DMS153 (cell line): Measurements from ENCODE around the gene GCDH.
"Not testable (repeated sequence)": the region's sequence is repeated elsewhere in the genome, so short reads cannot be mapped to it uniquely, and the experiment has no call there.

Source experiments
- DNase-seq: peaks from one replicate; lab custom pipeline; 2025; lab: John Stamatoyannopoulos, UW

GCDH gene

GRCh38 chr19:12872941-12873890, 17.7 kb upstream of the GCDH start:
- no peak for DNase-seq

GRCh38 chr19:12873891-12874745, 16.8 kb upstream of the GCDH start:
- DNase-seq = no peak

DNA sequence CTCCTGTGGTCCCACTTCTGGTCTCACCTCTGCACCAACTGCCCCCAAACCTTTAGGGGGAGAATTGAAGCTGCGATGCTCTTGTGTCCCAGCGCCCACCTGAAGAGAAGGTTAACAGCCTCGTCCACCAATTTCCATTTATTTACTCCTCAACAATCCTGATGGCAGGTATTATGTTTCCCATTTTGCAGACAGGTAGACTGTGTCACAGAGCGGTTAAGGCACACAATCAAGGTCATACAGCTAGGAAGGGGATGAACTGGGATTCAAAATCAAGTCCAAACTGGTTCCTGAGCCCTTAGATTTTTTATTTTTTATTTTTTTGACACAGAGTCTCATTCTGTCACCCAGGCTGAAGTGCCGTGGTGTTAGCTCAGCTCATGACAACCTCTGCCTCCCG, 15.9 kb upstream of the GCDH start:
- no peak for DNase-seq

GRCh38 chr19:12880551-12881171, 10.3 kb upstream of the GCDH start:
- no peak for DNase-seq

DNA sequence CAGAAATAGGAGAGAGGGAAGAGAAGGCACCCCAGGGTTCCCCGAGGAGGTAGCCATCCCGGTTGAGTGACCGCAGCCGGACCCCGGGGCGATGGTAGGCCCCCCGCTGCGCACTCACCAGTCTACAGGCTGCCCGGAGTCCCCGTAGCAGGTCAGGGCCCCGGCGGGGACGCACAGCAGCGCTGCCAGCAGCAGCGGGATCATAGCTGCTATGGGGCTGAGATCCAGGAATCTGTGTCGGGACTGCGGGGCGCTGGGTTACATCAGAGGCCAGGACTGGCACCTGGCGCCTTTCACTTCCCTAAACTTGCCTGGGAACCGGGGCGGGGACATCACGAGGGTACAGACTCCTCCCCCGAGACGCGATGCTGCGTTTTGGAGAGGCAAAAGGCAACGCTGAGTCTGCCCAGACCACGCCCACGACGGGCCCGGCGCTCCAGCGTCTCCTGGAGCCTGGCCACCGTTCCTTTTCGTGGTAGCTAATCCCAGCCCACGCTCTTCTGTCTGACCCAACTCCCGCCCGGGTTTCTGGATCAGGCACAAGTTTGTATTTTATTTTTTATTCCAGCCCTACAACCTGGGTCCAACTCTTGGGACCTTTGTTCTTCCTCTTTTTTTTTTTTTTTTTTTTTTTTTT, 9.7 kb upstream of the GCDH start, which contains the start of gene DNASE2:
Gene DNASE2, minus strand, starts transcription at position 278 of the 637 bp plus-strand sequence. Its CDS starts 74 bp downstream, at position 204.
- DNase-seq = peak; percentile 94

DNA sequence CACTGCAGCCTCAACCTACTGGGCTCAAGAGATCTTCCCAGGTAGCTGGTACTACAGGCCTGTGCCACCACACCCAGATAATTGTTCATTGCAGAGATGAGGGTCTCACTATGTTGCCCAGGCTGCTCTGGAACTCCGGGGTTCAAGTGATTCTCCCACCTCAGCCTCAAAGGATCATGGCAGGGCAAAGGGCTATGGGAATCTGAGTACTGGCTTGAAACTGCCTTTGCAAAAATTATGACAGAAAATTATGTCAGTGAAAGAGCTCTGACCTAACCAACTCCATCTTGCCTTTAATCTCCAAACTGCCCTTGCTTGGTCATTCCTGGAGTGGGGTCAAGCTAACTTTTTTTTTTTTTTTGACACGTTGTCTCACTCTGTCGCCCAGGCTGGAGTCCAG, 8.4 kb upstream of the GCDH start:
- DNase-seq = no peak

GRCh38 chr19:12884202-12884601, 6.8 kb upstream of the GCDH start:
- no peak for DNase-seq

DNA sequence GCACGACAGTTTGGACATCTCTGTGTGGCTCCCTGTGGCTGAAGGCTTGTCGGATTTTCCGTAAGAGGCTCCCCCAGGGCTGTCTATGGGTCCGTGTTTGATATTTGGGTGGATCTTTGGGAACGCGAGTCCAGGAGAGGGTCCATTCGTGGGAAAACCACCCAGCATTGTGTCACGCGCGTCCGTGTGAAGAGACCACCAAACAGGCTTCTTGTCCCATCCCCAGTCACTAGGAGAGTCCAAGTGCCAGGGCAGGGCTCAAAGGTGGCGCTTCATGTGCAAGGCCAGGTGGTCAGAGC, 6.4 kb upstream of the GCDH start:
- no peak for DNase-seq

DNA sequence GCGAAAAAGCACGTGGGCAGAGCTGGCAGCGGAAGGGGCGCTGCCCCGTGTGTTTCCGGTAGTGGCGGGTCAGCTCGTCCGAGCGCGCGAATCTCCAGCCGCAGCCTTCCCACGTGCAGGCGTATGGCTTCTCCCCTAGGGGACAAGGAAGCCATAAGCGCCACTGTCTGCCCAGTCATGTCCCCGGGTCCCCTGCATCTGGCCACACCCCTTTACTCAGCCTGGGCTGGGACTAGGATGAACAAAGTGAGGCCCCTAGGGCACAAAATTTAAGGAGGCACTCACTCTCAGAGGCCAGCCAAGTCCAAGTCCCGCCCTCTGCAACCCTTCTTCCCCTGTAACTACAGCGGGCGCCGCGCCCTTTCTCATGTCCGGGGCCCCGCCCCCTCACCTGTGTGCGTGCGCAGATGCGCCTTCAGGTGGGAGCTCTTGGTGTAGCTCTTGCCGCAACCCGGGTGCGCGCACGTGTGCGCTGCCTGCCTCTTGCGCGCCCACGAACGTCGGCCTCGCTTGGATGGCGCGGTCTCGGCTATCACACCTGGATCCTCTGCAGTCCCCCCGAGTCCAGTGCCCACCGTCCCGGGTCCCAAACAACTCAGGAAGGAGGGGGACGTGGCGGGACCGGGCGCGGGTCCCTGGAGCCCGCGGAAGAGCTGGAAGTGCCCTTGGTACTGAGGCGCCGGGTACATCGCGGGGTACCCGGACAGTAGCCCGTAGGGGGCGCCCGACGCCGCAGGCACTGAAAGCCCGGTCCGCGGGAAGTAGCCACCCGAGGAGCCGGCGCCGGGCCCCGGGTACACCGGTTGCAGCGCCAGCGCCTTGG, 5.8 kb upstream of the GCDH start:
- DNase-seq = peak; percentile 97

DNA sequence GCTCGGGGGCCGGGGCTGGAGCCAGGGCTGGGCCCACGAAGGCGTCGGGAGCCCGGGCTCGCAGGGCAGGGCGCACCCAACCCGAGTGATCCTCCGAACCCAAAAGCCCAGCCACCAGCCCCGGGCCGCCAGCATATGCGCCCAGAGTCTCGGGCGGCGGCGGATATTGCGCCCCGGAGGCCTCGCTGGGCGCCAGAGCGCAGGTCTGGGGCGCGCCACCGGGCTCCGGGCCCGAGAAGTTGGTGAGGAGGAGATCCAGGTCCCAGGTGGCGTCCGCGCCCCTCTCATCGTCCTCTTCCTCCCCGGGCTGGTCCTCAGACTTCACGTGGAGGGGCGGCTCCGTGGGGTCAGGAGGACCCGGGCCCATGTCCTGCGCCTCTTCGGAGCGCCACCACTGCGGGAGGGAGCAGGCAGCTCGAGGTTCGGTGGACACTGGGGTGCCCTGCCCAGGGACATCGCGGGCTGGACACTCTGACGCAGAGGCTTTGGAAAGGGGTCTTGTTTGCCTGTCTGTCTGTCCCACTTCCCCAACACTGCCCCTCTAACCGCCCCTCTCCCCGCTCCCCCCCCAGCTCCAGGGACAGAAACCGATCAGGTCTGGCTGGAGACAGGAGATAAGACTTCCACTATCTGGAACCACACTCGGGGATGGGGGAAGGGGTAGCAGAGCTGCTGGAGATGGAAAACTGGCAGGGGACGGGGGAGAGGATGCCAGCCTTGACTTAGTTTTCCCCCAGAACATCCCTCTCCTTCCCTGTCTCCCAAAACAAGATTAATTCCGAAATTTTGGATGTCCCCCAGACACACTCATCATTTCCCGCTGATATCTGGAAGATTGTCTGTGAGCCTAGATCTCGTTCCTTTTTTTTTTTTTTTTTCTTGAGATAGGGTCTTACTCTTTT, 5.0 kb upstream of the GCDH start:
- DNase-seq = no peak

- no peak for DNase-seq
These were observed 4.3 kb upstream of the GCDH start for GRCh38 chr19:12886651-12886968.

DNA sequence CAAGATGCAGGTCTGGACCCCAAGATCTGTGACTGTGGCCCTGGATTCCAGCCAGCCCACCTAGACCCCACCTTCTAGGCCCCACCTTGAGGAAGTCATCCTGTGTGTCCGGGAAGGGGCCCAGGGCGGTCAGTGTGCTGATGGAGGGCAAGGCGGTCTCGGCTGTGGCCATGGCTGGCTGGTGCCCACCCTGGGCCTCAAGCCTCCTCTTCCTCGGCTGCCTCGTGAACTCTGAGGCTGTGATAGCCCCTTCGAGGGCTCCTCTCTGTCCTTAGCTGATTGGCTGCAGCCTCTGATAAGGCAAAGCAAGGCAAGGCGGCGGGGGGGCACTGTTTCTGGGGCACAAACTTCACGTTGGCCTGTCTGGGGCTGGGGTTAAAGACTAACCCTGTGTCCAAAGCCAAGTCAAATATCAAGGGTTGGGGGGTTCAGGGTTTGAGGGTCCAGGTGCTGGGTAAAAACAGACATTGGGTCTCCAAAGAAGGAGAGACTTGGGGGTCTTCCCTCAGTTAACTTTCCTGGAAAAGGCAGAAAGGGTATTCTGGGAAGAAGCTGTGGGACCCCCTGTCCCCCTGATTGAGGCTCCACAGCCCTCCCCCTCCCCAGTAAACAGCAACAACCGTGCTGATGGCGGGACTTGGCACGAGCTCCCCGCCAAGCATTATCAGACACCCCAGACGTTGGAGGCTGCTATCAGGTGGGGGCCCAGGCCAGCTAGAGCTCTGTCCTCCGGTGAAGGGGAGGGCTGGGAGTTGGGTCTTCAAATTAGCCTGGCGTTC, 3.8 kb upstream of the GCDH start, which contains the start of gene KLF1:
Gene KLF1, minus strand, starts transcription at position 233 of the 779 bp plus-strand sequence. Its CDS starts 61 bp downstream, at position 172.
- DNase-seq = no peak

DNA sequence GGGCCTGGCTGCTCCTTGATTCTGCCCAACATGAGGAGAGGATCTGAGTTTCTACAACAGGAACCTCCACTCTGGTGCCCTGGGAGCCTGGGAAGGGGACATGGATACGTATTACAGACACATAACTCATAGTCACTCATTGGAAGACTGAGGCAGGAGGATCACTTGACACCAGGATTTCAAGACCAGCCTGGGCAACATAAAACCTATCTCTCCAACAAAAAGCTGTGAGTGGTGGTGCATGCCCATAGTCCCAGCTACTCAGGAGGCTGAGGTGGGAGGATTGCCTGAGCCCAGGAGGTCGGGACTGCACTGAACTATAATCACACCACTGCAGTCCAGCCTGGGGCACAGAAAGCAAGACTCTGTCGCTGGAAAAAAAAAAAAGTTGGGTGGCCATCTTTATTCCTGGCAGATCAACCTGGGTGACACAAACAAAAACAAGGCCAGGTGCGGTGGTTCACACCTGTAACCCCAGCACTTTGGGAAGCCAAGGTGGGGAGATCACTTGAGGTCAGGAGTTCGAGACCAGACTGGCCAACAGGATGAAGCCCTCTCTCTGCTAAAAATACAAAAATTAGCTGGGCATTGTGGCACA, 2.9 kb upstream of the GCDH start:
- DNase-seq = no peak

DNA sequence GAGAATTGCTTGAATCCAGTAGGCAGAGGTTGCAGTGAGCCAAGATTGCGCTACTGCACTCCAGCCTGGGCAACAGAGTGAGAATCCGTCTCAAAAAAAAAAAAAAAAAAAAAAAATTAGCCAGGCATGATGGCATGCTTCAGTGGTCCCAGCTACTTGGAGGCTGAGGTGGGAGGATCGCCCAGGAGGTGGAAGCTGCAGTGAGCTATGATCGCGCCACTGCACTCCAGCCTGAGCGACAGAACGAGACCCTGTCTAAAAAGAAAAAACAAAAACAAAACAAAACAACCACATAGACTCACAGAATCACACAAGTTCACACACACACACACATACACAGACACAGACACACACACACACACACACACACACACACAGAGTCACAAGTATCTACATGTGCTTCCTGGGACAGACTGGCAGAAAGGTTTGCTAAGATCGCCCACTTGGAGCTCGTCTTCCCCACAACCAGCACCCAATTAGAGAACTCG, 617 bp upstream of the GCDH start:
- not testable (repeated sequence) for DNase-seq

DNA sequence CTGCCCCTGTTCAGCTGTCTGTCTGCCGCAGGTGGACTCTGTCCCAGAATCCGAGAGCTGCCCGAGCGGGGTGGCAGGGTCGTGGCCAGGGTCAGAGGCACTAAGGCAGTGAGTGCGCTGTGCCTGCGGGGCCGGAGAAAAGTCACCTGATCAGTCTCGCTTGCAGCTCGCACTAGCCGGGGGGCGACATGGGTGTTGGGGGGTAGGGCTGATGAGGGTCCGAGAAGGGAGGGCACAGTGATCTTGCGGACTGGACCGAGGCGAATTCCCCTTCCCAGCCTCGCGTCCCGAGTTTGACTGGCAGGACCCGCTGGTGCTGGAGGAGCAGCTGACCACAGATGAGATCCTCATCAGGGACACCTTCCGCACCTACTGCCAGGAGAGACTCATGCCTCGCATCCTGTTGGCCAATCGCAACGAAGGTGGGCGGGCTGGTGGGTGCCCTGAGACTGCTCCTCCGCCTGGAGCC, 627 bp downstream of the GCDH start:
- no peak for DNase-seq

DNA sequence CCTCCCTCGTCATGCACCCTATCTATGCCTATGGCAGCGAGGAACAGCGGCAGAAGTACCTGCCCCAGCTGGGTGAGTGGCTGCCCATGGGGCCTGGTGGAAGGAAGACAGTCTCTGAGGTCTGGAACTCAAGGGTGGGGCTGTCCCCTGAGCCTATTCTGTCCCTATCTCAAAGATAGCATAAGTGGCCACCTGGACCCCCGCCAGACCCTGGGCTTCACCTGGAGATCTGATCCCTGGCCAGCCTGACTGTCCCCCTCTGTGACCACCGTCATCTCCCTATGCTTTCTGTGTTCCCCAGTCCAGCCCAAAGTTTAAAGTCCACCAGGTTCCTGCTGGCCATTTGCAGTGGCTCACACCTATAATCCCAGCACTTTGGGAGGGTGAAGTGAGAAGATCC, 2.6 kb downstream of the GCDH start:
- DNase-seq = no peak

- DNase-seq = no peak
These were observed 5.5 kb downstream of the GCDH start for GRCh38 chr19:12896460-12896859.

DNA sequence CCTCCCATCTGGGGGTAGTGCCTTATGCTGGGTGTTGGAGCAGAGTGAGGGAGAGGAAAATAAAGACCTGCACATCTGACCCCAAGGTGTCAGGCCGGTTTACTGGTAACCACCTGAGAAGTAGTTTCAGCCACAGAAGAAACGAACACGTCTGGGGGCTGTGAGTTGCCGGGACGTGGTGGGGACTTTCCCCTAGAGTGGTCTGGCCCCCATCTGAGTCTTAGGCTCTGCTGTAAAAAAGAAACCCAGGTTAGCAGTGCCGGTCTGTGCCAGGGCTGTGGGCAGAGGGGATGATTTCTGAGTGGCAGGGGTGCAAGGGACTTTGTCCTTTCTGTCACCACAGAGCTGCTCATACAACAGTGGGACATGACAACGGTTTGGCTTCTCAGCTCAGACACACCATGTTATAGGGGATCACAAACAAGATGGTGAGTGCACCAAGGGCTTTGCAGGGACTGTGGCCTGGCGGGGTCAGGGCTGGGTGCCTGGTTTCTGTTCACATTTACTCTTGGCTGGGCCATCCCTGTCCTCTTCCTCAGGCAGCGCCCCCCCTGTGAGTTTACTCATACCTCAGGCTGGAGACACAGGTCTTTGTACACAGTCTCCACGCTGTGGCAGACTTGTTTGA, 9.0 kb downstream of the GCDH start:
- DNase-seq = no peak
